Body of pancreas (tissue), 4 donors: ENCODE measurements around the gene SHROOM1.

Source experiments
- CTCF ChIP-seq, 7 experiments: fragments of 450-650 bp in 4 of 7; fragments of 200-600 bp in 3 of 7; sonication (generic) in 3 of 7; IDR thresholded peaks; one replicate each; pipeline ENCODE4 v1.5.1; 2016 to 2019; ENCODE audit warnings: antibody characterized with exemption in 7 of 7
- POLR2A ChIP-seq, 3 donors: fragments of 450-650 bp; IDR thresholded peaks; one replicate each; pipeline ENCODE4 v1.6.1; 2016; ENCODE audit warnings: antibody characterized with exemption in 3 of 3, mild to moderate bottlenecking in 2 of 3

- TF ChIP-seq CTCF (IDR thresholded peaks at IDR 0.05) (no peak), POLR2A (IDR thresholded peaks at IDR 0.05) (no peak)
Measured at GRCh38 chr5:132848270-132848669, 17.8 kb upstream of the SHROOM1 start.
